Hair follicular keratinocyte (primary cell): Measurements from ENCODE around the gene SSC4D. TPM values are rescaled to one million over a fixed set of nuclear protein-coding genes. Genes with fewer than 3 reads are reported as not detected.

Source experiments
- total RNA-seq: library from RNA; depleted of rRNA; stranded (reverse); fragments of >200 nt; gene quantifications from 2 replicates; pipeline ENCODE4 v1.2.3, GENCODE V29; 2015

SSC4D gene
- 0.87 and 4.1 TPM in 2 replicates for total RNA-seq

DNA sequence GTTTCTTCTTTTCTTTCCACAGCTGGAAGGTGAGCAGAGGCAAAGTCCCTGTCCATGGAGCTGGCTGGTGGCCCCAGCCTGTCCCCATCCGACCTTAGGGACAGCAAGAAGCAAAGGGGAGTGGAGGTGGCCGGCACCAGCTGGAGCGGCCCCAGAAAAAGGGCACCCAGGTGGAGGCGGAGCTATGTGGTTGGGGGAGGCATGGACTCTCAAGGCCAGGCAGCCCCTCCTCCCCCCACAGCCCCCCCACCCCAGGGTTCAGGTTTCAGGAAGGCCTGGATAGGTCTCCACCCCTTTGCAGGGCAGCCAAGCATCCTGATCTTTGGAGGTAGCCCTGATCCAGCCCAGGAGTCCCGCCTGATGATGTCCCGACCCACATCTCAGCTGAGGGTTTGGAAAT lies at the start of gene SSC4D:
Gene SSC4D (minus strand): TSS at position 161 of the 400 bp plus-strand sequence. CDS start 5,258 bp downstream, outside the sequence.

DNA sequence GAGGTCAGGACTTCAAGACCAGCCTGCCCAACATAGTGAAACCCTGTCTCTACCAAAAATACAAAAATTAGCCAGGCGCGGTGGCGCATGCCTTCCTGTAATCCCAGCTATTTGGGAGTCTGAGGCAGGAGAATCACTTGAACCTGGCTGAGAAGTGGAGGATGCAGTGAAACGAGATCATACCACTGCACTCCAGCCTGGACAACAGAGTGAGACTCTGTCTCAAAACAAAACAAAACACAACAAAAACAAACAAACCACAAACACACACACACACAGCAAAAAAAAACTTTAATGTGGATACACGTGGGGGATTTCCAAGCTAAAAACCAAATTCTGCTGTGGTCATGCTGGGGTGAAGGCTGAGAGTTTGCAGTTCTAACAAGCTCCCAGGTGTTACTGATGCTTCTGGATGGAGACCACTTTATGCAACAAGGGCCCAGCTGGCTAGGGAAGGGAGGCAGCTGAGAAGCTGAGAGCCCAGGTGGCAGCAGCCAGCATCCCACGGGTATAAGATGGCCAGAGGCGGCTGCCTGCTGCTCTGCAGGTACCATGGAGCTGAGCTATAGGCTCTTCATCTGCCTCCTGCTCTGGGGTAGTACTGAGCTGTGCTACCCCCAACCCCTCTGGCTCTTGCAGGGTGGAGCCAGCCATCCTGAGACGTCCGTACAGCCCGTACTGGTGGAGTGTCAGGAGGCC lies 15.1 kb upstream of the SSC4D start, which contains the start of gene ZP3:
Gene ZP3 (plus strand): TSS at position 538 of the 699 bp plus-strand sequence. CDS start 15 bp downstream, at position 553.

DNA sequence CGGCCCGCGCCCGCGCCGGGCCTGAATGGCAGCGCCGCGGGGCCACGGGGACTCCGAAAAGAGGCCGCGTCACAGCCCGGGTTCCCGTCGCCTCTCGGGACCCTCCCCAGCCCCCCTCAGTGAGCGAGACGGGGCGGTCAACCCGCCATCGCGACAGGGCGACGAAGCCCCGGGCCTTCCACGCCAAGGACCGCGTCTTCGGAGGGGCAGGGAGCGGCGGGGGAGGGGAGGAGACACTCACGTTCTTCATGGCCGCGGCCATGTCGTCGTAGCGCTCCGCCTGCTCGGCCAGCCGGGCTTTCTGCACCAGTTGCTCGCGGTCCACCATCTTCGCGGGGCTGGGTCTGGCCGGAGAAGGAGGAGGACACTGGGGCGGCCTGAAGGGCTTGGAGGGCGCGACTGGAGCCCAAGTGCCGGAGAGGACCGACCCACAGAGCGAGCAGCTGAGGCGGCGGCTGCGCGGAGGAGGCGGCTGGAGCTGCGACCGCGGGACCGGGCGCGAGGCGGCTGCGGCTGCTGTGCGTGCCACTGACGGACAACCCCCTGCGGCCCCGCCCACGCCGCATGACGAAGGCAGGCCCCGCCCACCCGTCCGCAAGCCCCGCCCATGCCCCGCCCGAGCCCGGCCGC lies 50.9 kb downstream of the SSC4D start, which contains the start of gene YWHAG:
Gene YWHAG (minus strand): TSS at position 511 of the 630 bp plus-strand sequence. CDS start 183 bp downstream, at position 328.

Other genes with a start within 250 kb of the SSC4D start
- gene SRRM3, start 207.8 kb downstream of the SSC4D start, total RNA-seq, result 0.30 and 1.2 TPM in 2 replicates
- 350 and 375 TPM in 2 replicates for gene HSPB1, start 107.0 kb downstream of the SSC4D start, total RNA-seq
- 65.1 and 66.2 TPM in 2 replicates for gene YWHAG, start 50.7 kb downstream of the SSC4D start, total RNA-seq
- gene ZP3, start 15.3 kb upstream of the SSC4D start, total RNA-seq, result 10.9 and 17.1 TPM in 2 replicates
- 39.7 and 53.5 TPM in 2 replicates for gene DTX2, start 52.0 kb upstream of the SSC4D start, total RNA-seq
- 1.4 and 3.4 TPM in 2 replicates for gene UPK3B, start 100.9 kb upstream of the SSC4D start, total RNA-seq
- not detected in 2 replicates for gene SPDYE16, start 133.6 kb upstream of the SSC4D start, total RNA-seq
- 6.2 and 6.5 TPM in 2 replicates for gene POMZP3, start 217.6 kb upstream of the SSC4D start, total RNA-seq